Activated CD8-positive, alpha-beta memory T cell treated with anti-CD3 and anti-CD28 coated beads, Interleukin-2, amount 10 ng/mL, durations not matched to agents 7 days and 5 days (primary cell): ENCODE results near the gene FAM136A. TPM values are rescaled to one million over a fixed set of nuclear protein-coding genes. Genes with fewer than 3 reads are reported as not detected.
A peak's percentile ranks its signal among the peaks of the same experiment; 100 is the strongest.

Experiments
- ATAC-seq: fragments of 150-1000 bp; cut with Tn5 transposase; one replicate; pipeline ENCODE4 v1.10.0; 2021; ENCODE audit warnings: moderate library complexity
- CTCF ChIA-PET: fragments of 350-600 bp; sonication (Branson Sonifier 250); formaldehyde crosslinking; loops from one replicate; lab custom pipeline; 2021; ENCODE audit warnings: antibody characterized with exemption; lab: Charles Lee
- DNase-seq: peaks from one replicate; pipeline ENCODE4 v3.0.0-alpha.2; 2020
- H3K27ac Mint-ChIP-seq: one replicate; pipeline ENCODE4 v1.8.0; 2021; ENCODE audit warnings: mild to moderate bottlenecking, mixed read lengths
- H3K27me3 Mint-ChIP-seq: one replicate; pipeline ENCODE4 v1.8.0; 2021; ENCODE audit warnings: mixed read lengths
- H3K36me3 Mint-ChIP-seq: one replicate; pipeline ENCODE4 v1.8.0; 2021; ENCODE audit warnings: mild to moderate bottlenecking, mixed read lengths
- H3K4me1 Mint-ChIP-seq: one replicate; pipeline ENCODE4 v1.8.0; 2021; ENCODE audit warnings: mixed read lengths
- H3K4me3 Mint-ChIP-seq: one replicate; pipeline ENCODE4 v1.8.0; 2021; ENCODE audit warnings: mild to moderate bottlenecking, moderate library complexity, mixed read lengths
- H3K9me3 Mint-ChIP-seq: one replicate; pipeline ENCODE4 v1.8.0; 2022; ENCODE audit warnings: low read depth, mixed read lengths
- total RNA-seq, 2 experiments: library from RNA; stranded (reverse); gene quantifications; one replicate each; pipeline ENCODE4 v1.2.3, GENCODE V29; 2021

FAM136A gene
- 10 to 100 TPM; 39.7 to 50.2 TPM for total RNA-seq

DNA sequence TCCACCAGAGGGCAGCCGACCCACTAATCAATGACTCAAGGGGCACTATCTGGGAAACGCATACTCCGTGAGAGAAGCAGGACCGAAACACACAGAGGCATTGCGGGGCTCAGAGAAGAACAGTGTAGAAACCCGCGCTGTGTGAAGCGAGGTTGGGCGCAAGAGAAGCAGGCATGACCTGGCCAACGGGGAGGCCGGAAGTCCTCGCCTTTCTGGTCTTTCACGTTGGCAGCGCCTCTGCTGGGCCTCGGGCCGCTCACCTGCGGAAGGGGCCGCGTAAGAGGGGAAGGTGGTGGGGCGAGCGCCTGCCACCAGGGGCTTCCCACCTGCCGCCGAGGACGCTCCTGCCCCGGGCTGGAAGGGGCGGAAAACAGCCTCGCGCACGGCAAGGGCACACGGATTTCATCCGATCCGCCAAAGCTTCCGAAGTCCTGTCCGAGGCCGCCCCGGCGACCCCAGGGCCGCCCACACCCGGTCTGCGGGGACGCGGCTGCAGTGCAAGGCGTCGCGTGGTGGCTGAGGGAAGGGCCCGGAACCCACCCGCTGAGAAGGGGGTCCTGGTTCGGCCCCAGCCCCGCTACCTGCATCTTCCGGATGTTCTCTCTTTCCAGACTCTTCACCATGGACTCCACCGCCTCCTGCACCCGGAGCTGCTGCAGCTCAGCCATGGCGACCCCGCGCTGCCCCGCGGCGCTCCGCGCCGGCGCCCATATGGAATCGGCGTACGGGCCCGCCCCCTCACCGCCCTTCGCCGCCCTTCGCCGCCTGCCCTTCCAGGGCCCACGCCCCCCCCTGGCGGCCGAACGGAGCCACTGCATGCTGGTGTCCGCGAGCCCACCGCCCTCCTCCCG is at the start of gene FAM136A:
Gene FAM136A, minus strand, starts transcription at position 724 of the 851 bp plus-strand sequence. Its CDS starts 56 bp downstream, at position 668.
- peaks cover 38% of the 10 kb centered on the region for H3K4me1 Mint-ChIP-seq
- H3K27me3 Mint-ChIP-seq = no peaks in the 10 kb centered on the region
- peak; percentile 90 for ATAC-seq
- CTCF ChIA-PET = interaction anchor here (0.6 to 4.8 kb wide), 23 partner anchors 8 to 671 kb away, joined by 3 to 74 read pairs (median 4); partner anchors contain the start of genes C2orf42, PCYOX1, SNRNP27 and SNRPG
- peaks cover 26% of the 10 kb centered on the region for H3K36me3 Mint-ChIP-seq
- peak; percentile 91 for DNase-seq
- H3K4me3 Mint-ChIP-seq = peak within 1 kb of the TSS; percentile 86
- H3K9me3 Mint-ChIP-seq = no peaks in the 10 kb centered on the region
- H3K27ac Mint-ChIP-seq = peak within 1 kb of the TSS; percentile 95

DNA sequence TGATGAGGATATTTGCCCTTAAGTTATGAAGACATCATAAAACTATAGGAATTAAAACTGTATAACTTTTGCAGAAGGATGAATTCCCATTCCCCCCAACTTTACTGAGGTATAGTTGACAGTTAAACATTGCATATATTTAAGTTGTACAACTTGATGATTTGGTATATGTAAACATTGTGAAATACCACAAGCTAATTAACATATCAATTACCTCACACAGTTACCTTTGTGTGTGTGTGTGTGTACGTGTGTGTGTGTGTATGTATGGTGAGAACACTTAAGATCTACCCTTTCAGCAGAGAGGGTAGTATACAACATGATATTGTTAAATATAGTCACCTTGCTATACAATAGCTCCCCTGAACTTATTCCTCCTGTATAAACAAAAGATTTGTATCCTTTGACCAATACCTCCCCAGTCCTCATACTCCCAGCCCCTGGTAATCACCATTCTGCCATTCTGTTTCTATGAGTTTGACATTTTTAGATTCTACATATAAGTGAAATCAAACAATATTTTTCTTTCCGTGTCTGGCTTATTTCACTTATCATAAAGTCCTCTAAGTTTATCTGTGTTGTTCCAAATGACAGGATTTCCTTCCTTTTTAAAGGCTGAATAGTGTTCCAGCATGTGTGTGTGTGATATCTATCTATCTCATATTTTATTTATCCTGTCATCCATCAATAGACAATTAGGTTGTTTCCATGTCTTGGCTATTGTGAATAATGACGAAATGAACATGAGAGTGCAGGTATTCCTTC is 48.2 kb upstream of the FAM136A start:
- CTCF ChIA-PET = interaction anchor here (0.7 to 1.8 kb wide), 4 partner anchors 9 to 284 kb away, joined by 3 to 6 read pairs (median 3); no protein-coding TSS in a partner anchor
- ATAC-seq = no peak
- Mint-ChIP-seq H3K27ac (no peak overlapping the region), H3K27me3 (peaks cover 64% of the 10 kb centered on the region), H3K4me1 (no peaks in the 10 kb centered on the region), H3K9me3 (no peaks in the 10 kb centered on the region), H3K36me3 (no peaks in the 10 kb centered on the region), H3K4me3 (no peak overlapping the region)
- DNase-seq = no peak

DNA sequence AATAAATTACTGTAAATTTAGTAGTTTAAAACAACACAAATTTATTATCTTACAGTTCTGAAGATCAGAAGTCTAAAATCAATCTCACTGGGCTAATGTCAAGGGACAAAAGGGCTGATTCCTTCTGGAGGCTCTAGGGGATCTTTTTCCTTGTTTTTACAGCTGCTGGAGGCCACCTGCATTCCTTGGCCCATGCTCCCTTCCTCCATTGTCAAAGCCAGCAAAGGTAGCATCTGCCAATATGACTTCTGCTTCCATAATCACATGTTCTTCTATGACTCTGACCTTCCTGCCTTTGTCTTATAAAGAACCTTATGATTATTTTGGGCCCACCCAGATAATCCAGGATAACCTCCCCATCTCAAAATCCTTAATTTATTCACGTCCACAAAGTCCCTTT is 46.0 kb upstream of the FAM136A start:
- H3K27ac Mint-ChIP-seq = no peak overlapping the region
- CTCF ChIA-PET = no interaction called here

DNA sequence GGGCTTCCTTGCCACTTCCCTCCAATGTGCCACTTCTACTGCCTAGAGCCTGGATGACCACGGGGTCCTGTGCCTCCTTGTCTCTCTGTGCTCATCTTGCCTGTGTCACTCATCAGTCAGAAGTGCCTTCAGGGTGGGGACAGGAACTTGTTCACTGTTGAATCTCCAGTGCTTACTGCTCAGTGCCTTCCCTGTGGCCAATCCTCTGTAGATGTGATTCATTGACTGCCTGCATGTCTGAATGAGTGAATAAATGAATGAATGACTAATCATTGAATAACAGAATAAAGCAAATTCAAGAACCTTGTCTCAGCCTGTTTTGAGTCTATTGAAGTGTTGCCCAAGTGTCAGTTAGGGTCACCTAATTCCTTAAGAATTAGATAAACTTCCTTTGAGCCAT is 42.3 kb upstream of the FAM136A start:
- Mint-ChIP-seq H3K27ac (no peak overlapping the region), H3K9me3 (no peaks in the 10 kb centered on the region), H3K4me3 (no peak overlapping the region), H3K36me3 (no peaks in the 10 kb centered on the region), H3K27me3 (peaks cover 45% of the 10 kb centered on the region), H3K4me1 (no peaks in the 10 kb centered on the region)
- ATAC-seq (no peak), DNase-seq (no peak)
- CTCF ChIA-PET = interaction anchor here (5.4 kb wide), 1 partner anchor 274 kb away, joined by 36 read pairs; no protein-coding TSS in a partner anchor

More for the DNA sequence above, 46.0 kb upstream of the FAM136A start:
- Mint-ChIP-seq H3K4me1 (no peaks in the 10 kb centered on the region), H3K4me3 (no peak overlapping the region), H3K36me3 (no peaks in the 10 kb centered on the region), H3K9me3 (no peaks in the 10 kb centered on the region), H3K27me3 (peaks cover 70% of the 10 kb centered on the region)
- ATAC-seq = no peak
- no peak for DNase-seq

DNA sequence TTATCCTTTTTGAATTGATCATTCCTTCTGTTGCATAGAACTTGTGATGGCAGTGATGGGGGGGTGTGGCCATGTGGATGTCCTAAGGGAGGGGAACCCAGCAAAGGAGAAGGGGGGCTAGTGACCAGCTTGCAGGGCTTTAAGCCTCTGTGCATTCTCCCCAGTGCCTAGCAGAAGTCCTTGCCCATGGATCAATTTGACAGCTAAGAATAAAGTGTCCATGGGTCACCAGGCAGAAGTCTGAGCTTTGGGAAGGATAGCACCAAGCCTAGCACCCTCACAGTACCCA is 39.6 kb upstream of the FAM136A start:
- DNase-seq = no peak
- CTCF ChIA-PET = interaction anchor here (0.6 to 5.4 kb wide), 9 partner anchors 9 to 402 kb away, joined by 3 to 36 read pairs (median 6); no protein-coding TSS in a partner anchor
- Mint-ChIP-seq H3K36me3 (no peaks in the 10 kb centered on the region), H3K4me3 (no peak overlapping the region), H3K4me1 (no peaks in the 10 kb centered on the region), H3K27ac (no peak overlapping the region), H3K9me3 (no peaks in the 10 kb centered on the region), H3K27me3 (peaks cover 25% of the 10 kb centered on the region)
- no peak for ATAC-seq

DNA sequence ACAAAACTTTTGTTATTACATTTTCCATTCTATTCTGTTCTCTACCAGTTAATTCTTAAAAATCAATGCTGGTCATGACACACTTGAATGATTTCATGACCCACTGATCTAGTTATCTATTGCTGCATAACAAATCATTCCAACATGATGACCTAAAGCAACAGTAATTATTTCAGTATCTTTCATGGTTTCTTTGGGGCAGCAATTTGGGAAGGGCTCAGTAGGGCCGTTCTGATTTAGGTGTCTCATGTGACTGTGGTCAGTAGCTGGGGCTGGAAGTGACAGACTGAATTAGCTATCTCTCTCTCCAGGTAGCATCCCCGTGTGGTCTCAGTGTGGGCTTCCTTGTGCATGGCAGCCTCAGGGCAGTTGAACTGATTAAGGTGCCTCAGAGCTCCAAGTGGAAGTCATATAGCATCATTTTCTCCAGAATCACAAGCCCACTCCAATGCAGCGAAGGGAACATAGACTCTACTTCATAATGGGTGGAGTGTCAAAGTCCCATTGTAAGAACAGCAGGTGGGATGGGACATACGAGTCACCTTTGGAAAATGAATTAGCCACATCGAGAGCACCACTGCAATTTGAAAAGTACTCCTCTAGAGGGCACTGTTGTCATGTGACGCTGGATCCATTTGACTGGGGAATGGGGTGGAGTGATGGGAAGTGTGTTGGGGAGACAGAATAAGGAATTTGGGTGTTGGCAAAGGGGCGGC is 39.1 kb upstream of the FAM136A start:
- DNase-seq = peak; percentile 43
- CTCF ChIA-PET = interaction anchor here (0.8 to 5.4 kb wide), 13 partner anchors 9 to 581 kb away, joined by 3 to 36 read pairs (median 5); no protein-coding TSS in a partner anchor
- H3K27me3 Mint-ChIP-seq = peaks cover 23% of the 10 kb centered on the region
- no peaks in the 10 kb centered on the region for H3K36me3 Mint-ChIP-seq
- H3K9me3 Mint-ChIP-seq = no peaks in the 10 kb centered on the region
- ATAC-seq = no peak
- no peak overlapping the region for H3K4me3 Mint-ChIP-seq
- no peak overlapping the region for H3K27ac Mint-ChIP-seq
- no peaks in the 10 kb centered on the region for H3K4me1 Mint-ChIP-seq

DNA sequence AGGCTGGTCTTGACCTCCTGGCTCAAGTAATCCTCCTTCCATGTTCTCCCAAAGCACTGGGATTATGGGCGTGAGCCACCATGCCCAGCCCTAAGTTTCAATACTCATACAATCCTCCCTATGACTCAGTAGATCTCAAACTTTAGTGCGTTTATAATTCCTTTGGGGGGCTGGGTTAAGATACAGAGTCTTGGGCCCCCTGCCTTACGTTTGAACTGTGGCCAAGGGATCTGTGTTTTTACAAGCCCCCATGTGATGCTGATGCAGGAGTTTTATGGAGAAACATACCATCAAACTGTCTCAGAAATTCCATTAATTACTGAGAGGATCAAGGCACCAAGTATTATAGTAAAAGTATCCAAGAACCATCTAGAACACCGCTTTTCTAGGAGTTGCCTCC is 38.2 kb upstream of the FAM136A start:
- H3K4me3 Mint-ChIP-seq = no peak overlapping the region
- H3K9me3 Mint-ChIP-seq = no peaks in the 10 kb centered on the region
- no peak overlapping the region for H3K27ac Mint-ChIP-seq
- CTCF ChIA-PET = interaction anchor here (0.7 to 5.4 kb wide), 9 partner anchors 10 to 582 kb away, joined by 3 to 36 read pairs (median 6); no protein-coding TSS in a partner anchor
- peaks cover 20% of the 10 kb centered on the region for H3K27me3 Mint-ChIP-seq
- H3K36me3 Mint-ChIP-seq = no peaks in the 10 kb centered on the region
- H3K4me1 Mint-ChIP-seq = no peaks in the 10 kb centered on the region
- DNase-seq (no peak), ATAC-seq (no peak)

DNA sequence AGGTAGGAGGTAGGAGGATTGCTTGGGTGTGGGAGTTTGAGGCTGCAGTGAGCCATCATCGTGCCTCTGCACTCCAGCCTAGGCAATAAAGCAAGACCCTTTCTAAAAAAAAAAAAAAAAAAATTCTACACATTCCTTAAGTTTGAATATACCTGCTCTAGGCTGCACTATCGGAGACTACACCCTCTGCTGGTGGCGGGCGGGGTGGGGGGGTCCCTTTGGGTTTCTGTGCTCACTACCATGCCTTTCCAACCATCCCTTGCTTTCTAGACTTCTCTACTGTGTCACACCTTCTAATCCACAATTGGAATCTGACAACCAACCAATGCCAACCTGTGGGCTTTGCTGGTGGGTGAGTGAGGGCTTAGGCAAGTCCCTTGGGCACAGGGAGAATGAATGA is 34.7 kb upstream of the FAM136A start:
- Mint-ChIP-seq H3K4me1 (no peaks in the 10 kb centered on the region), H3K4me3 (no peak overlapping the region), H3K9me3 (no peaks in the 10 kb centered on the region), H3K27ac (no peak overlapping the region), H3K36me3 (no peaks in the 10 kb centered on the region), H3K27me3 (peaks cover 4% of the 10 kb centered on the region)
- ATAC-seq (no peak), DNase-seq (no peak)
- CTCF ChIA-PET = interaction anchor here (0.7 to 2.5 kb wide), 2 partner anchors 33 to 1835 kb away, joined by 3 to 12 read pairs; partner anchors contain the start of gene FAM136A

DNA sequence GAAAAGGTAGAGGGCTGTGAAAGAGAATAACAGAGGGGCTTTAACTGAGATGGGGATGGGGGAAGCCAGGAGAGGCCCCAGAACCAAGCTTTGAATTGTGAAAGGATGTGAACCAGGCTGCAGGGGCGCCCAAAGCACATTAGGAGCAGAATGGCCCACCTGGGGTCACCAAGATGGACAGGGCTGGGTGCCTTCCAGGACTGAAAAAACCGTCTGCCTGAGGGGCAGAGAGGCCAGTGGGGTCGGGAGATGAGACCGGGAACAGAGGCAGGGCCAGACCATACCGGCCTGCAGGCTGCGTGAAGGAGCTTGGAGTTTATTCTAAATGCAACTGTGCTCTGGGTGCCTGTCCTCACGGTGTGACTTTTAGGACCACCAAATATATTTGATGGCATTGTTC is 29.1 kb upstream of the FAM136A start:
- Mint-ChIP-seq H3K27ac (no peak overlapping the region), H3K9me3 (no peaks in the 10 kb centered on the region), H3K36me3 (no peaks in the 10 kb centered on the region), H3K4me1 (no peaks in the 10 kb centered on the region), H3K4me3 (no peak overlapping the region), H3K27me3 (peaks cover 23% of the 10 kb centered on the region)
- CTCF ChIA-PET = no interaction called here
- no peak for DNase-seq
- no peak for ATAC-seq

DNA sequence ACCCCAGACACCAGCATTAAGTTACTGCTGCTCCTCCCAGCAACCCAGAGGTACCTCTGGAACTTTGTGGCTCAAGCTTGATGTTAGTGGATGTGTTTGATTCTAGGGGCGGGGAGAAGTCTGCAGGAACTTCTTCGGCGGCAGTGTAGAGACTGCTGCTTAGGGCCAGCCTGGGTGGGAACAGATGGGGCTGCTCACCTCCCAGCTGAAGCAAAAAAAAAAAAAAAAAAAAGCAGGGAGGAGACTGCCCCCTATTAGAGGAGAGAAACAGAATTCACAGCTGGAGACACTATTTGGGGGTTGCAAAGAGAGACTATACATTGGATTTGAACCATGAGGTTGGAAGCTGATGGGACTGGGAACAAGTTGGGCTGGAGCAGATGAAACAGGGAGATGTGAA is 28.6 kb upstream of the FAM136A start:
- H3K36me3 Mint-ChIP-seq = no peaks in the 10 kb centered on the region
- DNase-seq = no peak
- H3K9me3 Mint-ChIP-seq = no peaks in the 10 kb centered on the region
- no peak overlapping the region for H3K27ac Mint-ChIP-seq
- H3K4me3 Mint-ChIP-seq = no peak overlapping the region
- ATAC-seq = no peak
- H3K27me3 Mint-ChIP-seq = peaks cover 23% of the 10 kb centered on the region
- CTCF ChIA-PET = interaction anchor here (1.2 kb wide), 1 partner anchor 317 kb away, joined by 3 read pairs; no protein-coding TSS in a partner anchor
- no peaks in the 10 kb centered on the region for H3K4me1 Mint-ChIP-seq

DNA sequence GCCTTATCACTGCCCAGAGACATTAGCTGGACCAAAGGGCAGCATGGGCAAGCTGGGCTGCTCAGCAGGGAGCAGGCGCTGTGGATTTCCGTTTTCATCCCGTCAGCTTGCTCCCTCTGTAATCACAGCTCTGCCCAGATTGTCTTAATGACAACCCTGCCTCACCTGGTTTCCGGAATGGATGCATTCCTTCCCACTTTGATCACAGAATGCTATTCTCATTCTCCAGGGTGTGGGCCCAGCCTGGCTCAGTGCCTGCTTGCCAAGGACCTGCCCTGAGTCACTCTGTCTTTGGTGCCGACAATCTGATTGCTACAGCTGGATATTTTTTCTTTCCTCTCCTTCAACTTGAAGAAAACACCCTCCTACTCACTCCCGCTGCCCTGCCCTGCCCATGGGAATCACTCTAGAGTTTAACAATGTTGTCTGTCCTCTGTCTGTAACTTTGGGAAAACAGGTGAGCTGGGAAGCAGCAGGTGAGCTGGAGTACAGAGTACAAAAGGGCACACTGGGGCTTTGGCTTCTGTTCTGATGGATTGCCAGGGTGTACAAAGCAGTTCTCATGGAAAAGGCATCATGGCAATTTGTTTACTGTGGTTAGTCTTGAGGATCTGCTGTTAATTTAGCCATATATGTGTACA is 27.2 kb upstream of the FAM136A start:
- H3K4me3 Mint-ChIP-seq = no peak overlapping the region
- DNase-seq (no peak), ATAC-seq (no peak)
- peaks cover 23% of the 10 kb centered on the region for H3K27me3 Mint-ChIP-seq
- no peak overlapping the region for H3K27ac Mint-ChIP-seq
- no peaks in the 10 kb centered on the region for H3K4me1 Mint-ChIP-seq
- CTCF ChIA-PET = interaction anchor here (0.7 to 1.2 kb wide), 4 partner anchors 25 to 318 kb away, joined by 3 to 5 read pairs (median 3); no protein-coding TSS in a partner anchor
- no peaks in the 10 kb centered on the region for H3K9me3 Mint-ChIP-seq
- no peaks in the 10 kb centered on the region for H3K36me3 Mint-ChIP-seq

DNA sequence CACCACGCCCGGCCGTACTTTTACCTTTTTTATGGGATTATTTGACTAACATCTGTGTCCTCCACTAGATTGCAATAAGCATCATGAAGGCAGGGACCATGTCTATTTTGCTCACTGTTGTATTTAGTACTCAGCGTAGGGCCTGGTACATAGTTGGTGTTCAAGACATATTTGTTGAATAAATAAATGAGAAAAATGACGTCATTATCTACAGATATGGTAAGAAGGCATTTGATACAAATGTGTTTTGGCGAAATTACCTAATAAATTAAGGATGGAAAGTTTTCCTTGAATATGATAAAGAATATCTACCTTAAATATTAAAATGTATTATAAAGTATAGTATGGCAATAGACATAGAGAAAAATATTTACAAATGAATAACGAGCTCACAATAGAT is 24.0 kb upstream of the FAM136A start:
- H3K27me3 Mint-ChIP-seq = peaks cover 24% of the 10 kb centered on the region
- H3K9me3 Mint-ChIP-seq = no peaks in the 10 kb centered on the region
- H3K4me1 Mint-ChIP-seq = no peaks in the 10 kb centered on the region
- CTCF ChIA-PET = no interaction called here
- H3K36me3 Mint-ChIP-seq = no peaks in the 10 kb centered on the region
- no peak overlapping the region for H3K27ac Mint-ChIP-seq
- ATAC-seq = no peak
- DNase-seq = no peak
- H3K4me3 Mint-ChIP-seq = no peak overlapping the region
